Body of pancreas (tissue), 4 donors: ENCODE data around the gene ITPR2.

Source experiments
- CTCF ChIP-seq, 7 experiments: fragments of 450-650 bp in 4 of 7; fragments of 200-600 bp in 3 of 7; sonication (generic) in 3 of 7; IDR thresholded peaks; one replicate each; pipeline ENCODE4 v1.5.1; 2016 to 2019; ENCODE audit warnings: antibody characterized with exemption in 7 of 7
- POLR2A ChIP-seq, 3 donors: fragments of 450-650 bp; IDR thresholded peaks; one replicate each; pipeline ENCODE4 v1.6.1; 2016; ENCODE audit warnings: antibody characterized with exemption in 3 of 3, mild to moderate bottlenecking in 2 of 3

DNA sequence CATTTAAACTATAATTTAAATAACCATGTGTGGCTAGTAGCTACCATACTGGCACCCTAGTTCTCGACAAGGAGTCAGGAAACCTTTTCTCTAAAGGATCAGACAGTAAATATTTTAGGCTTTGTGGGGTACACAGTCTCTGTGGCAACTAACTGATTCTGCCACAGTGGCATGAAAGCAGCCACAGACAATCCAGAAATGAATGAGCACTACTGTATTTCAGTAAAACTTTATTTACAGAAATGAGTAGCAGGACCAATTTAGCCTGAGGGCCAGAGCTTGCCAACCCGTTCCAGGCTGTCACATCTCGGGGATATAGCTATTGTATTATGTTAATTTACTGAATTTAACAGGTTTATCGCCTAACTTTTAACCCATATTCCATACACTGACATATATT is 278.7 kb downstream of the ITPR2 start:
- no peak for TF ChIP-seq POLR2A (IDR thresholded peaks at IDR 0.05)
- TF ChIP-seq CTCF (IDR thresholded peaks at IDR 0.05): no peak
